ENCODE measurements around the gene DNAJA2. TPM values are rescaled to one million over a fixed set of nuclear protein-coding genes. Genes with fewer than 3 reads are reported as not detected.

DNAJA2 gene
- total and polyA plus RNA-seq, 2 of the 8 experiments (the other 6 are each of a cell fraction or from before 2014, with no cell fraction given) = 9.4 to 93.8 TPM

DNA sequence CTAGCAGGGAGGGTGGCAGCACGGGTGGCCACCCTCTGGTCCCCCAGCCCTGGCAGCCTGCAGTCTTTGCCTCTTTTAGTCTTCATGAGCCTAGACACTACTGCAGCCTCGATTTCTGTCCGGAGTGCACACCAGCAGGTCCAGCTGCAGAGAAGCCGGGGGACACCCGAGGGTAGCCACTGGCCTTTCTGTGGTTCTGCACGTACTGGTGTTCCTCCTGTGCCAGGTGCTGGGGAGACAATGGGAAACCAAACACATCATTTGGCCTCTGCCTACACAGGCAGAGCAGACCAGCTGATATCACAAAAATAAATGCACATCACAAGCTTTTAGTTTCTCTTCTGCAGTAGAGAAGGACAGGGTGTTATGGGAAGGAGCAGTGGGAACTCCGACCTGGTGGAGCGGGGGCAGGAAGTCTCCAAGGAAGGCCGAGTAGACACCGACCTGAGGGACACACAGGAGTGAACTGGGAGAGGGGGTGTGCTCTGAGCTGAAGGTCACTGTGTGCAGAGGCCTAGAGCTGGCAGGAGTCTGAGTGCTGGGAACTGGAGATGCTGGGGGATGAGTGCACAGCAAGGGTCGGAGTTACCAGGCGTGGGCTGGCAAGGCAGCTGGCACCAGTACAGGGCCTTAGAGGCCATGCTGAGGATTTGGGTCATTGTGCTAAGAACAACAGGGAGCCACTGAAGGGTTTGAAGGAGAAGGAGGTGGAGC, 66.3 kb downstream of the DNAJA2 start:
- no peak overlapping the region for H2AFZ ChIP-seq (ENCODE audit: low read length)
- H3K56ac ChIP-seq (replicated peaks; ENCODE audit: insufficient read length, low read depth, low read length) = no peak overlapping the region
- H2AK5ac ChIP-seq (ENCODE audit: low read depth, low read length) = no peak overlapping the region
- H2BK12ac ChIP-seq (ENCODE audit: low read depth, low read length) = no peak overlapping the region
- H4K5ac ChIP-seq (ENCODE audit: insufficient read length, low read depth, low read length) = no peak overlapping the region
- H3K23me2 ChIP-seq (ENCODE audit: low read depth, low read length) = no peaks in the 10 kb centered on the region
- 0 out of 4 replicates have a peak, but pooled peaks cover 0 to 2% of the 10 kb centered on the region in 2 experiments for H3K79me2 ChIP-seq (ENCODE audit: control insufficient read depth in 1 of 2, insufficient read depth in 2 of 2, low read length in 2 of 2)
- no peak overlapping the region for H3K4me2 ChIP-seq (ENCODE audit: insufficient read depth in 1 of 2, low read depth in 2 of 2, low read length in 2 of 2)
- DNase-seq (ENCODE audit: low read depth in 1 of 2, low spot score in 2 of 2) (no peak), FAIRE-seq (no peak)
- H3K18ac ChIP-seq (ENCODE audit: extremely low read depth, low read length) = no peak overlapping the region
- H2BK5ac ChIP-seq (ENCODE audit: low read depth, low read length) = no peak overlapping the region
- no peak overlapping the region for H3K4me3 ChIP-seq (ENCODE audit: extremely low read depth in 1 of 4, insufficient read depth in 2 of 4, low read depth in 3 of 4, low read length in 4 of 4)
- peaks cover 10 to 12% of the 10 kb centered on the region in 2 experiments for H4K20me1 ChIP-seq (replicated peaks in 1 of 2; ENCODE audit: control insufficient read depth in 1 of 2, insufficient read depth in 2 of 2, low read length in 2 of 2)
- no peak overlapping the region for H2BK120ac ChIP-seq (replicated peaks; ENCODE audit: low read depth, low read length)
- H4K8ac ChIP-seq (ENCODE audit: extremely low read depth, insufficient read depth, low read length) = no peak overlapping the region
- WGBS, 2 experiments (ENCODE audit: extremely low coverage in 1 of 2, insufficient coverage in 1 of 2, insufficient read length in 1 of 2, insufficient replicate concordance in 2 of 2, low coverage in 1 of 2, low lambda C conversion rate in 2 of 2, missing lambda C conversion rate in 1 of 2) = 95% methylated on average over 8 of the region's 12 CpGs; no CpG with 5 or more reads in 1 of the 2 experiments
- H3K79me1 ChIP-seq (ENCODE audit: low read depth, low read length) = peaks cover 2% of the 10 kb centered on the region
- no peak overlapping the region for H3K9ac ChIP-seq (replicated peaks in 1 of 4; ENCODE audit: extremely low read depth in 1 of 4, low read depth in 3 of 4, low read length in 3 of 4)
- no peaks in the 10 kb centered on the region for H3K4me1 ChIP-seq (replicated peaks in 1 of 4; ENCODE audit: control insufficient read depth in 3 of 4, insufficient read depth in 4 of 4, low read length in 3 of 4)
- no peak overlapping the region for H3K14ac ChIP-seq (ENCODE audit: insufficient read length)
- POLR2A ChIA-PET (ENCODE audit: partially characterized antibody) = interaction anchor here (0.8 to 22.7 kb wide), 6 partner anchors 8 to 218 kb away, joined by 3 to 580 read pairs (median 84); partner anchors contain the start of genes GPT2 and ORC6
- no peak overlapping the region for H4K91ac ChIP-seq (replicated peaks; ENCODE audit: insufficient read length, low read length)
- H2BK20ac ChIP-seq (ENCODE audit: low read length) = no peak overlapping the region
- CTCF ChIA-PET (ENCODE audit: partially characterized antibody) = interaction anchor here (0.6 to 10.1 kb wide), 8 partner anchors 8 to 685 kb away, joined by 3 to 124 read pairs (median 7); partner anchors contain the start of gene GPT2
- no peak overlapping the region for H3K4ac ChIP-seq (replicated peaks; ENCODE audit: insufficient read length, low read depth, low read length)
- H2BK15ac ChIP-seq (ENCODE audit: low read length) = no peak overlapping the region
- no peaks in the 10 kb centered on the region; a peak in 1 of 4 replicates for H3K9me3 ChIP-seq (ENCODE audit: insufficient read depth in 2 of 2, low read depth in 1 of 2, low read length in 1 of 2)
- H3K36me3 ChIP-seq (ENCODE audit: control insufficient read depth in 2 of 4, insufficient read depth in 4 of 4, low read length in 3 of 4) = peaks cover 9 to 70% (median 44%) of the 10 kb centered on the region in 4 experiments
- H3K27ac ChIP-seq (ENCODE audit: low read depth, low read length) = no peak overlapping the region
- H3K23ac ChIP-seq (ENCODE audit: insufficient read length) = no peak overlapping the region
- no peaks in the 10 kb centered on the region for H3K27me3 ChIP-seq (replicated peaks in 1 of 4; ENCODE audit: control insufficient read depth in 3 of 4, extremely low read depth in 1 of 4, insufficient read depth in 3 of 4, low read length in 3 of 4)
- TF ChIP-seq CTBP2 (IDR thresholded peaks at IDR 0.05; ENCODE audit: borderline replicate concordance, insufficient read depth, insufficient read length, low read length) (no peak), PHF8 (conservative IDR thresholded peaks at IDR 0.05; ENCODE audit: low read depth, low read length) (no peak), POLR2AphosphoS5 (IDR thresholded peaks at IDR 0.05; ENCODE audit: low read depth, low read length) (no peak), BCL11A (IDR thresholded peaks at IDR 0.05; ENCODE audit: low read depth in 2 of 2, low read length in 2 of 2) (no peak), RAD21 (IDR thresholded peaks at IDR 0.05 in 1 of 2, conservative IDR thresholded peaks at IDR 0.05 in 1 of 2; ENCODE audit: low read depth in 2 of 2, low read length in 2 of 2) (no peak), RBBP5 (IDR thresholded peaks at IDR 0.05; ENCODE audit: borderline replicate concordance, low read depth, low read length) (no peak), FOSL1 (IDR thresholded peaks at IDR 0.05; ENCODE audit: insufficient read depth, low read depth, low read length) (no peak), SP2 (IDR thresholded peaks at IDR 0.05; ENCODE audit: low read length) (no peak), EGR1 (IDR thresholded peaks at IDR 0.05; ENCODE audit: borderline replicate concordance, low read depth, low read length) (no peak), SIRT6 (IDR thresholded peaks at IDR 0.05; ENCODE audit: low read length) (no peak), POLR2A (IDR thresholded peaks at IDR 0.05; ENCODE audit: control extremely low read depth in 1 of 2, low read depth in 2 of 2, low read length in 2 of 2) (no peak), CBX5 (IDR thresholded peaks at IDR 0.05; ENCODE audit: low read depth, low read length) (no peak), SP1 (IDR thresholded peaks at IDR 0.05; ENCODE audit: low read depth, low read length) (no peak), SP4 (IDR thresholded peaks at IDR 0.05; ENCODE audit: low read length) (no peak)

All from H1 (cell line).